GM13976 (cell line): Measurements from ENCODE around the gene ZCCHC2.

Experiments used
- DNase-seq: peaks from one replicate; pipeline ENCODE4 v3.0.0; 2012; ENCODE audit warnings: low spot score
- CTCF ChIP-seq: IDR thresholded peaks from 2 replicates; pipeline ENCODE4 v1.5.1; 2012; ENCODE audit warnings: borderline replicate concordance, mild to moderate bottlenecking; ENCODE audit not compliant: insufficient read depth; ENCODE audit errors: extremely low read depth, missing control alignments, control extremely low read depth
- in situ Hi-C: fragments of 300-500 bp; cut with MboI; formaldehyde crosslinking; loops from one replicate; pipeline ENCODE4 v1.12.0; 2022; ENCODE audit warnings: low sequenced_read_pairs, mixed read lengths, inconsistent platforms; ENCODE audit not compliant: unreplicated experiment

ZCCHC2 gene

DNA sequence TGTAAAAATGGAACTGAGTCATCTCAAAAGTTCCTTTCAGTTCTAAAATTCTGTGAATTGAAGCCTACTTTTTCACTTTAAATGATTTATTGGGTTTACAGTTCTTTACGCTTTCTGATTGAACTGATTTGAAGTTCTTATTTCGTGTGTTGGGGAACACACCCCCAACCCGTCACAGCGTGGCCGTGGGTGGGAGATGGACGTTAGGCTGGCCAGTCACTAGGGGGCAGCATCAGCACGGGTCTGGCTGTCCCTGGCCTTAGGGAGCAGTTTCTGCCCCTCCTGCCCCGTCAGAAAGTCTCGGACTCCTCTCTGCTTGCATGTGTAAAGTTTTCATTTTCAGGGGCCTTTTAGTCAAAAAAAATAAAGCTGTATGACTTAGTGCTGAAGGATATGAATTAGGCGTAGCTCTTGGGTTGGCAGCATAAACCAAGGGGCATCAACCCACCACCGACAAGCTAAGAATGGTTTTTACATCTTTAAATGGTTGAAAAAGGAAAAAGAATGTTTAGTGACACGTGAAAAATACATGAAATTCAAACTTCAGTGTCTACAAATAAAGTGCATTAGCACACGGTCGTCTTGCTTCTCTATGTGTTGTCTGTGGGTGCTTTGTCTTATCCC, 63.4 kb downstream of the ZCCHC2 start:
- in situ Hi-C loops: loop anchor here (25.0 kb wide), 1 partner anchor 401 kb away; no protein-coding TSS in a partner anchor
- TF ChIP-seq CTCF: peak; percentile 97
- peak; percentile 88 for DNase-seq

GRCh38 chr18:62586781-62587487, 64.1 kb downstream of the ZCCHC2 start:
- in situ Hi-C loops: loop anchor here (25.0 kb wide), 1 partner anchor 400 kb away; no protein-coding TSS in a partner anchor
- no peak for TF ChIP-seq CTCF
- DNase-seq: no peak

- TF ChIP-seq CTCF: no peak
- in situ Hi-C loops: loop anchor here (25.0 kb wide), 1 partner anchor 400 kb away; no protein-coding TSS in a partner anchor
- no peak for DNase-seq
Observed at GRCh38 chr18:62587689-62588088, 64.9 kb downstream of the ZCCHC2 start.

- in situ Hi-C loops: loop anchor here (25.0 kb wide), 1 partner anchor 399 kb away; no protein-coding TSS in a partner anchor
- DNase-seq: no peak
- no peak for TF ChIP-seq CTCF
Observed at GRCh38 chr18:62588217-62588616, 65.4 kb downstream of the ZCCHC2 start.

DNA sequence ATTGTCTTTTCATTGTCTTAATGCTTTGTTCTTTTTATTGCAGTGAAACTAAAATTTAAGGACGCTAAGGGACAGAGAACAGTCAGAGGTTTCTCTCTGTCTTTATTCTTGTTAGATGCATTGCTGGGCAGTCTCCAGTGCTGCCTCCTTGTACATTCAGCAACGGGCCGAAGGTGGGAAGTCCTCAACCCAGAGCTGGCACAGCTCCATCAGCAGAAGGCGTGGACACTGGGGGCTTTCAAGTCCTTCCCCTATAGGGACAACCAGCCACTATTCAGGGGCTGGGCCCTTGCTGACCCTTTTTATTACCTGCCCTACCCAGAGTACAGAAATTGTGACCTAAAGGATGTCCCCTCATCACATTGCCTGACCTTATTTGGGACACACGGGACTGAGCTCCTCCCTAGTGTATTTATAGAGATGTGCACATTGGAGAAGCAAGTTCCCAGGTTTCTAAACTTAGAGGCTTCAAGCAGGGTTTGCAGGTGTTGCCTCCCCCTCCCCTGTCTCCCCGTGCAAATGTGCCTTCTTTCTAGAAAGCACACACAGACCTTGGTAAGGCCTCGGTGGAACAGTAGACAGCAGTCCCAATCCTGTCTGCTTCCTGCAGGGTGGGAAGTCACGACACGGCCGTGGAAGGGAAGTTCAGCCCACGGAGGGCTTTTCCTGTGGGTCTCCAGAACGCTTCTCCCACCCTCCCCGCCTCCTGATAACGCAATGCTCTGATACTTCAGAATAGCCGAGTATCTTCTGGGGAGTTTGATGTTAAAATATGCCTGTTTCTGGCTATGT, 68.2 kb downstream of the ZCCHC2 start:
- in situ Hi-C loops: loop anchor here (25.0 kb wide), 1 partner anchor 396 kb away; no protein-coding TSS in a partner anchor
- no peak for DNase-seq
- no peak for TF ChIP-seq CTCF

- in situ Hi-C loops: loop anchor here (25.0 kb wide), 1 partner anchor 391 kb away; no protein-coding TSS in a partner anchor
- DNase-seq: peak; percentile 57
- no peak for TF ChIP-seq CTCF
Observed at GRCh38 chr18:62596145-62597005, 73.5 kb downstream of the ZCCHC2 start.
